Ishikawa (cell line): Measurements from ENCODE around the gene DENND4B.
A peak's percentile ranks its signal among the peaks of the same experiment; 100 is the strongest.

Experiments used
- CEBPB ChIP-seq: IDR thresholded peaks from 2 replicates; pipeline ENCODE4 v1.6.1; 2012
- CREB1 ChIP-seq: IDR thresholded peaks from 2 replicates; pipeline ENCODE4 v1.6.1; 2012; ENCODE audit warnings: low read depth
- EGR1 ChIP-seq: IDR thresholded peaks from 2 replicates; pipeline ENCODE4 v1.6.1; 2012
- EP300 ChIP-seq: IDR thresholded peaks from 2 replicates; pipeline ENCODE4 v1.6.1; 2012; ENCODE audit warnings: borderline replicate concordance
- FOXM1 ChIP-seq: IDR thresholded peaks from 2 replicates; pipeline ENCODE4 v1.6.1; 2012; ENCODE audit warnings: low read depth, borderline replicate concordance
- NFIC ChIP-seq: IDR thresholded peaks from 2 replicates; pipeline ENCODE4 v1.6.1; 2012
- RAD21 ChIP-seq: IDR thresholded peaks from 2 replicates; pipeline ENCODE4 v1.6.1; 2012; ENCODE audit warnings: low read depth
- REST ChIP-seq: IDR thresholded peaks from 2 replicates; pipeline ENCODE4 v1.6.1; 2012; ENCODE audit warnings: low read depth, mild to moderate bottlenecking
- TAF1 ChIP-seq: IDR thresholded peaks from 2 replicates; pipeline ENCODE4 v1.6.1; 2012; ENCODE audit warnings: low read depth, mild to moderate bottlenecking
- TCF12 ChIP-seq: IDR thresholded peaks from 2 replicates; pipeline ENCODE4 v1.6.1; 2012; ENCODE audit warnings: low read depth
- TEAD4 ChIP-seq: IDR thresholded peaks from 2 replicates; pipeline ENCODE4 v1.6.1; 2012
- YY1 ChIP-seq: IDR thresholded peaks from 2 replicates; pipeline ENCODE4 v1.6.1; 2012; ENCODE audit warnings: low read depth
- ZBTB7A ChIP-seq: IDR thresholded peaks from 2 replicates; pipeline ENCODE4 v1.6.1; 2012; ENCODE audit warnings: low read depth
- TF ChIP-seq, protein P1 (sequence below): IDR thresholded peaks from 2 replicates; pipeline ENCODE4 v1.6.1; 2012
- TF ChIP-seq, protein P2 (sequence below): IDR thresholded peaks from 2 replicates; pipeline ENCODE4 v1.6.1; 2012

Gene DENND4B

DNA sequence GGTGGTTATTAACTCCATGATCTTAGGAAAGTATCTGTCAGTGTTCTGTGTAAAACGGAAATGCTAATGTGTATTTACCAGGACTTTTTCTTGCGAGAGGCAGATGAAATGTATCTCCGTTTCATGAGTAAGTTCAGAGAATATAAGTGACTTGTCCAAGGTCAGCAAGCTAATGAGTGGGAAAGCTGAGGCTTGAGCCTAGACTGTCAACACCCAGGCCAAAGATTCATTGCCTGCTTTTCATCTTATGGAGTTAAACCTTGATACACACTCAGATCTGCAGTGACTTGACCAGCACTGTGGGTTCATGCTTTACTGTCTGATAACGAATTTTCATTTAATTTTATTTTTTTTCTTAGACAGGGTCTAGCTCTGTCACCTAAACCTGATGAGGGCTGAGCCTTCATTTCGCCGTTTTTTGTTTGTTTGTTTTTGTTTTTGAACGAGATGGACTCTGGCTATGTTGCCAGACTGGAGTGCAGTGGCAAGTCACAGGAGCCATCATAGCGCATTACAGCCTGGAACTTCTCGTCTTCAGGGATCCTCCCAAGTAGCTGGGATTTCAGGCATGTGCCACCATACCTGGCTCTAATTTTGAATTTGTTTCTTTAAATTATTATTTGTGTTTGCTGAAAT, 31.9 kb upstream of the DENND4B start:
- TF ChIP-seq TEAD4, result no peak
- TF ChIP-seq REST, result no peak
- TF ChIP-seq, protein P1, sequence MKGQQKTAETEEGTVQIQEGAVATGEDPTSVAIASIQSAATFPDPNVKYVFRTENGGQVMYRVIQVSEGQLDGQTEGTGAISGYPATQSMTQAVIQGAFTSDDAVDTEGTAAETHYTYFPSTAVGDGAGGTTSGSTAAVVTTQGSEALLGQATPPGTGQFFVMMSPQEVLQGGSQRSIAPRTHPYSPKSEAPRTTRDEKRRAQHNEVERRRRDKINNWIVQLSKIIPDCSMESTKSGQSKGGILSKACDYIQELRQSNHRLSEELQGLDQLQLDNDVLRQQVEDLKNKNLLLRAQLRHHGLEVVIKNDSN, result no peak
- TF ChIP-seq EP300, result no peak
- TF ChIP-seq CEBPB, result no peak
- TF ChIP-seq, protein P2, sequence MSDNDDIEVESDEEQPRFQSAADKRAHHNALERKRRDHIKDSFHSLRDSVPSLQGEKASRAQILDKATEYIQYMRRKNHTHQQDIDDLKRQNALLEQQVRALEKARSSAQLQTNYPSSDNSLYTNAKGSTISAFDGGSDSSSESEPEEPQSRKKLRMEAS, result no peak
- TF ChIP-seq RAD21, result no peak
- TF ChIP-seq YY1, result no peak
- TF ChIP-seq TCF12, result no peak
- TF ChIP-seq NFIC, result no peak
- no peak for TF ChIP-seq TAF1

DNA sequence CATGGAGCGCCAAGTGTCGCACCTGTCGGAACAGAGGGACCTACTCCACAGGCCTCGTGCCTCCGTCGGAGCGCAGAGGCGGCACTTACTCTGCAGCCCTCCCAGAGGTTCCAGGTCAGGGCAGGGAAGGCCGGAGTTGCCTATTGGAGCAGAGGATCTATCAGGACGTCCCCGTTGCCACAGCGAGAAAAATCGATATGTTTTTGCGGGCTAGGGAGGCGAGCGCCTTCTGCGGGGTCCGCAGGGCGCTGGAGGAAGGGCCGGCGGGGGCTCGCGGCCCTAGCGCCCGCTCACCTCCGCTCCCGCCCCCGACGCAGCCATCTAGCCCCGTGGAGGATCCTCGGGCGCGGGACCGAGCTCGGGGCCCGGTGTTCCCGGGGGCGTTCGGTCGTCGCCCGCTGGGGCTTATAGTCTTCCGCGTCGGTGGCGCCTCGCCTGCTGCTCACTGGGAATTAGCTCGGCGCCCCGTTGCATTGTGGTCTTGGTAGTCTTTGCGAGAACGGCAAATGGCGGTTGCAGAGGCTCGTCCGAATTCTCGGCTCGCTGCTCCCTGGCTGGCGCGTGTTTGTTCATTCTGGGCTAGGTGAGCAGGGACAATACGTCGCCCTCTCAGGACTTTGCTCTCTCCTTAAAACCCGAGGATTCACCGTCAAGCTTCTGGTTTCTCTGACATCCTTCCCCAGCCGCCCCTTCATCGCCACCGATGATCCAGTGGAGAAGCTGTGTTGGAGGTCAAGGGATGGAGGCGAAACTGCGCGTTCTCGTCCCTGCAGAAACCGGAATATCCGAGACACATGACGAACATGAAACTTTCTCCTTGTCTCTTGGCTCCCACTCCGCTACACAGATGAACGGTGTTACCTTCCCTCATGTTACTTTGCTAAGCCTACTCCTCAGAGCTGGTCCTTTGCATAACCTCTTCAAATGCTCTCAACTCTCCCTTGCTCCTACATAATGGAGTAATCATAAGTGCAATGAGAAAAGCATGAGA, 31.0 kb upstream of the DENND4B start, which contains the start of gene JTB:
TSS of gene JTB (minus strand) at position 425 of the 991 bp plus-strand sequence. CDS start at position 3, 422 bp downstream.
- TF ChIP-seq, protein P2, result peak; percentile 79
- TF ChIP-seq CREB1, result no peak
- TF ChIP-seq EGR1, result no peak
- TF ChIP-seq TCF12, result no peak
- TF ChIP-seq CEBPB, result no peak
- TF ChIP-seq, protein P1, result 0 out of 2 replicates have a peak, but pooled peaks have one; percentile 10
- TF ChIP-seq TAF1, result peak; percentile 89
- TF ChIP-seq RAD21, result no peak
- no peak for TF ChIP-seq FOXM1
- TF ChIP-seq ZBTB7A, result 0 out of 2 replicates have a peak, but pooled peaks have one; percentile 28
- peak; percentile 93 for TF ChIP-seq YY1

DNA sequence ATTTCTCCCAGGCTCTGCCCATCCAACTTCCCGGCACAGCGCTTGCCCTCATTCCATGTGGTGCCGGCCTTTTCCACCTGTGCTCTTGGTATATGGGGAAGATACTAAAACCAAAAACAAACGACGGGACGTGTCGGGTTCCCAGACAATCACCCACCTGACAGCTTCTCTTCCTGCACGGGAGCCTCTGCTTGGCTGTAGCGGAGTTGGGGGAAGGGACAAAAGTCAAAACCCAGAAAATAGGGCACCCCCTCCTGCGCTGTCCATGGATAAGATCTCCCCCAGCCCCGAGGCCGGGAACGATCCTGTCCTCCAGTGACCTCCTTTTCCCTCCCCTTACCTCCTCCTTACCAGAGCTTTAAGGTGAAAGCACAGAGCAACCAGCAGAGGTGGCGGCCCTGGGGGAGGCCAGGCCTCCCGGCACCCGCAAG, 30.3 kb upstream of the DENND4B start:
- TF ChIP-seq EGR1, result no peak
- TF ChIP-seq EP300, result no peak
- TF ChIP-seq RAD21, result no peak

DNA sequence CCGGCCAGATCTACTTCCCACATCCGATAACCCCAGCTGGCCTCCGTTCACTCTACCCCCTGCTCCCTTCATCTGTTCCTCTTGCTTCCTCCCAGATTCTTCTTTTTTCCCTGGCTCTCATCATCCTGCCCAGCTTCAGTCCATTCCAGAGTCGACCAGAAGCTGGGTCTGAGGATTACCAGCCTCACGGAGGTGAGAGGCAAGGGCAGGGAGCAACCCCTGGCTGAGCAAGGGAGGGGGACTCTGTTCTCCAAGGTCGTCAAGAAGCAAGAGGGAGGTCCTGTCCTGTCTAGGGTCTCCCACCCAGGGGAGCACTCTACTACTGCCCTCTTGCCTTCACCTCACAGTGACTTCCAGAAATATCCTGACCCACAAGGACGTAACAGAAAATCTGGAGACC, 27.0 kb upstream of the DENND4B start:
- no peak for TF ChIP-seq EP300
- no peak for TF ChIP-seq TAF1
- TF ChIP-seq, protein P1, result no peak
- no peak for TF ChIP-seq NFIC
- no peak for TF ChIP-seq RAD21
- no peak for TF ChIP-seq ZBTB7A
- TF ChIP-seq, protein P2, result no peak
- TF ChIP-seq TCF12, result no peak
- TF ChIP-seq YY1, result no peak

GRCh38 chr1:153973071-153973470, 26.6 kb upstream of the DENND4B start:
- no peak for TF ChIP-seq EP300
- no peak for TF ChIP-seq CREB1
- TF ChIP-seq YY1, result no peak
- no peak for TF ChIP-seq TEAD4
- TF ChIP-seq, protein P2, result no peak
- no peak for TF ChIP-seq CEBPB
- TF ChIP-seq, protein P1, result no peak
- no peak for TF ChIP-seq TCF12
- TF ChIP-seq RAD21, result no peak
- TF ChIP-seq REST, result no peak
- no peak for TF ChIP-seq NFIC
- no peak for TF ChIP-seq ZBTB7A
